ENCODE measurements around the gene CMSS1.

Gene CMSS1

GRCh38 chr3:100060685-100061484 is 243.2 kb downstream of the CMSS1 start:
- DNase-seq: no peak

DNA sequence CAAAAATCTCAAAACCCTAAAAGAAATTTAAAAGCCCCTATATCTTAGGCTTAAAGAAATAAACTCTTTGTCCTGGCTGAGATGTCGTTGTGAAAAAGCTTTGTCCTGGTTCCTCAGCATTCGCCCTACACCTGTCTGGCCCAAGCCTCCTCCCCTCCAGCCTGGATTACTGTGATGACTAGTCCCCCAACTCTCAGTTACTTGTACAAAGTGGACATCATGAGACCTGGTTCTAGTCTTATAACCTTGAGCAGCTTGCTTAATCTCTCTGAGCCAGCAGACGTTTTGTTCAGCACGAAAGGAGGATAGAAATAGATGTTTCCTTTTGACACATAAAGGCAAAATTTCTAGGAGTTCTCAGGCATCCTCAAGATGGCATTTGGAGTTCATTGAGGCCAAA is 245.0 kb downstream of the CMSS1 start:
- no peak for DNase-seq

- DNase-seq: no peak
Measured at GRCh38 chr3:100063929-100064461, 246.3 kb downstream of the CMSS1 start.

DNA sequence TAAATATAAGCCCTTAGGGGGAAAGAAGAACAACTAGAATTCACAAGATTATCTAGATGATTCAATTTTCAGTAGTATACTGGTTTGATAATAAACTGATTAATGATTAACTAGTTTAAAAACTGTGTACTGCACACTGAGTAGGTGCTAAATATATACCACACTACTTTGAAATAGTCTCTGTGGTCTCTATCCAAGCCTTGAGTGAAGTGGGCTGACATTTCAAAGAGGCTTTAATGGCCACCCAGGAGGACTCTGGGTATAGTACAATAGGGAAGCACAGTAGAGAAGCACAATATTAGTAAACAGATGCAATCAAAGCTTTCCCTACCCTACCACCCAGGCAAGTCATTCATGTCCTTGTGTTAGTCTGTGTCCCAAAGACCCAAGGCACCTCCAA is 249.9 kb downstream of the CMSS1 start:
- no peak for DNase-seq

- peak; percentile 71 to 78 for DNase-seq
Measured at GRCh38 chr3:100068826-100069225, 251.2 kb downstream of the CMSS1 start.

DNA sequence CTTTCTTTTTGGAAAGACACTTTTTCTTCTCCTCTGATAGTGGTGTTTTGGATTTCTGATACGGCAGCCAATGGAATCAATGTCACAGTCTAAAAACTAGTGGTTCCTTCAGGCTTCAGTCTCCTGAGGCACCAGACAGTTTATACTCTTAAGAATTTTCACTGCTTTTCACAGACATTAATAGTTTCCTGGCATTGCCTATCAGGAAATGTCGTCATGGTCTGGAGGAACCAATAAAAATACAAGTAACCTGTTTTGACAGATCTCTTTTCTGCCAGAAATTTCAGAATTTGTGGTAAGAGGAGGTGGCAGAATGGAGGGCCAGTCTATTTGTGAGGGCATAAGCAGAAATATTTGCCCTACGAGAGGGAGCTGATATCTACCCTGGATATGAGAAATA is 251.8 kb downstream of the CMSS1 start:
- no peak for DNase-seq

DNA sequence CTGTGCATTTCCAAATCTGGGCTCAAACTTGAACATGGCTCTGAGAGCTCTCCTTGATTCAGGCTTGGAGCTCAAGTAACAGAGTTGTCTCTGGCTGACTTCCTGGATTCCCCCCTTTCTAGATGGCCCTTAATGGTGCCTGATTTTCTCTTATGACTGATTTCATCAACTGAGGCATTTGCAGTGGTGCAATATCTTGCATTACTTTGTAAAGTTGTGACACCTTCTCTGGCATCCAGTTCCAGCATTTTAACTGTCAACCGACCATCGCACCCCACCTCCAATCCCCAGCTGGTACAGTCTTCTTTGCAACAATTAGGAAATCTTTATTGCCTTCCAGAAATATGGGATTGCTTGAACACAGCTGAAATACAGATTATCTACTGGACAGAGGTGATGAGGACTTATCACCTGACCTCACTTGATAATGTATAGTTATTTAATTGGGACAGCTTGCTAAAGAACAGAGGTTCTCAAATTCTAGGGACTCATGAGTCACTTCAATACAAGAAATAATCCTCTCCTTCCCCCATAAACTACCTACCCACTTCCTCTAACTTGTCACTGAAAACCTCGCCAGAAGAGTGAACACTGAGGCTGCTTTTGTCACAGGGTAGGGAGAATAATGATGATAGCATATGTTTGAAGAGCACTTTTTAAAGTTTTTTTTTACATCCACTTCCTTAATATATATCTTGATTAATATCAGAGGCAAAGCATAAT is 254.8 kb downstream of the CMSS1 start:
- no peak for DNase-seq

- DNase-seq: no peak
Measured at GRCh38 chr3:100073049-100073713, 255.5 kb downstream of the CMSS1 start.

DNA sequence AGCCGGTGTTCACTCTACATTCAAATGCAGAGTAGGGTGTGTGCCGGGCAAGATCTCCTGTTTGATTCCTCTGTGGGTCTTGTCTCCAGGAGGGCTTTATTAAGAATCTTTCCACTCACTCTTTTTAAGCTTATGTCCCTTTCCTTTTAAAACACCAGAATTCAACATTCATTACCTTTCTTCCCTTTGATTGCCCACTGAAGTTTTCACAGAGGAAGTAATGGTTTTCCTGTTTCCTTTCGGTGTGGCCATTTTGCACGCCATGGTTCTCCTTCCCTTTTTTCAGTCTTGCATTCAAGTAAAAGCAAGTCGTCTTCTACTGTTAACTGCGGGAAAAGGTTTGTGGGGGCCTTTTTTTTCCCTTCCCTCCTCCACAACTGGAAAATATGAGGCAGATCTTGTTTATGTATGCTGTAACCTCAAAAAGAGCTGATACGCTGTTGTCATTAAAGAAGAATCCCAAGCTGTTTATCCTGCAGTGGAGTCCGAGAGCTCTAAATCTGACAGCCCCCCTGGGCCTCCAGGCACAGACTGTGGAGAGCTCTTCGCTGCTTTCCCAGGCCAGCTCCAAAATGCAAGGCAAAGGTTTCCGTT is 256.1 kb downstream of the CMSS1 start:
- DNase-seq: no peak

DNA sequence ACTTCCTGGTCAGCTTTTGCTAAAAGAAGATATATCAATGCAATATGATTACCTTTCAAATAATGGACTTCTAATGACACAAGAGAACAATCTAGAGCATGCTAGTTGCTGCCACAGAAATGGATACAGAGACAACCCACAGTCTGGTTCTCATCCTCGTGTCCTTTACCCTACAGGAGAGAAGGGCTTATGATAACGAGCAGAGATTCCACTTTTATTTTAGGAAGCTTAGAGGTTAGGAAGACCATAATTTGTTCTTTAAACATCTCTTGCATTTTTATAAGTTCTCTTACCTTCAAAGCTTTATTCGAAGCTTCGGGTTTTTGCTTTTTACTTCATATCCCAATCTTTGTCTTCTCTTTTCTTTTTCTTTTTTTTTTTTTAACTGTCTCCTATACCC is 257.5 kb downstream of the CMSS1 start:
- no peak for DNase-seq

DNA sequence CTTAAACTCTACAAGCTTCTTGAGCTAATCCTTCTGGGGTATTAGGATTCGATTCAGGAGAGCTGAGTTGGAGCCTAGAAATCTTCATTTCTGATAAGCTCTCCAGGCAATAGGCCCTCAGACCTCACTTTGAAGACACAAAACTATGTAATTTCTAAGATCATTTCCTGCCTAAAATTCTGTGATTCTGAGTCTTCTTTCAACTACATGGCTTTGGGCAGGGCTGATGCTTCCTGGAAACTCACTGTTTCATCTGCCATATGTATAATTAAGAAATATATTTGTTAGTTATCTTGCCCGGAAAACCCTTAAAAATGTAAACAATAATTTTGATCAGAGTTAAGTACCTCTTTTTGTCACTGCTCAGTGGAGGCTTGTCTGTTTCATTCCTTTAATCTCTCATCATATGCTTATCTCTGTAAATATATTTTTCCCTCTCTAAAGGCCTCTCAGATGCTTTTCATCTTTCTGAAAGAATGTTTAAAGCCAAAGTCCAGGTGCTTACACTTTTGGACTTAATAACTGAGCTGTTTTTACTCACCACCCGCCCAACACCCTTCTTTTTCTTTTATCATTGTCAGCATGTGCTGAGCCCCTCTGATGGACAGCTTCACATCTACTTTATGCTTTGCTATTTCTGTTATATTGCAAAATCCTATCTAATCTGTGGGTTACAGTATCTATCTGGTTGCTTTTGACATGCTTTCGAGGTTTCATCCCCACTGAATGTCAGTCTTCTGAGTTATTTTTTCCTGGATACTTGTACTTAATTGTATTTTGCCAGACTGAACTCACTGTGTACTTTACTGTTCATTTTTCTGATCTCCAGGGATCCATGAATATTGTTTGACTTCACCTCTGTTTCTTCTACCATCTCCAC is 258.4 kb downstream of the CMSS1 start:
- no peak for DNase-seq

- no peak for DNase-seq
Measured at GRCh38 chr3:100076731-100077529, 259.3 kb downstream of the CMSS1 start.

DNA sequence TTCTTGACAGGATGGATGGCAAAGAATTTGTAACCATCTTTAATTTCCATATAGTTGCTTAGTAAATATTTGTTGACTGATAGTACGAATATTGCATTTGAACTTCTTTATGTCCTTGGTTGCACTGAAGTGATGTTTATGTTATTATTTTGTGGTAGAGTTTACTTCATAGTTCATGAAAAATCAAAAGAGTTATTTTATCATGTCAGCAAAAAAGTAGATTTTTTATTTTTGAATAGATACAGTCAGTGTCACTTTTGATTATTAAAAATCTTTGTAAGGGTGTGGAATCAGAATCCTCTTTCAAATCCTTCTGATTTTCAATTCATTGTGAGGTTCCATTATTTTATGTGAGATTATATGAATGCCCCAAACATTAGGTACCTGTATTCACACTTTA is 261.7 kb downstream of the CMSS1 start:
- no peak for DNase-seq

DNA sequence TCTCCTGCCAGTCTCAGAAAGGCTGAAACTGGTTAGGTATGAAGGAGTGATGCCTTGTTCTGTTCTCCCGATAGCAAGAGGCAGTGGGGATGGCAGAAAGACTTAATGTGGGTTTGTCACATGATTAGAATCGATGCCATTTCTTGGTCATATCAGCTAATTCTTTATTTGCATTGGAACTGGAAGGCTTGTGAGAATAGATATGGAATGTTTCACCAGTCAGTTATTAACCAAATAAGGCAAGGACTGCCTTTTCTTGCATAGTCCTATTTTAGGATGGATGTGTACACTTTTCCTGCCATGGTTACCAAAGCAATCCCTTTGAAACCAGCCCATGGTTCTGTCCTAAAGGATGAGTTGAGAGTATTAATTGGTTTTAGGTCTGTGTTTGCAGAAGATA is 262.9 kb downstream of the CMSS1 start:
- DNase-seq: no peak

DNA sequence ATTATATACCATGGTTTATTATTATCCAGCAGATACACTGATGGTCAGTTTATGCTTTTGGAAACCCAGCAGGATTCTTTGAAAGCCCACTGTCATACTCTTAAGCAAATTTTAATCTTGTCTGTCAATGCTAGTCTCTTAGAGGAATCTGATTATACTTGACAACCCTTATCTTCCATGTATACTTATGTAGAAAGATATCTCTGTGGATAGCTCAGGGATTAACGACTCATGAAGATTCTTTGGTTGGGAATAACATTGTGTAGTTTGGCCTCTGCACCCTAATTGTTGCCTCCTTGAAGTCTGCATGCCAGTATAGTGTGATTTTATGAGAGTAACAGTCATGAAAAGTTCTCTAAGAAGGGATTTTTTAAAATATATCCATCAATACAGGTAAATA is 263.6 kb downstream of the CMSS1 start:
- DNase-seq: no peak

GRCh38 chr3:100081986-100082692 is 264.5 kb downstream of the CMSS1 start:
- no peak for DNase-seq

DNA sequence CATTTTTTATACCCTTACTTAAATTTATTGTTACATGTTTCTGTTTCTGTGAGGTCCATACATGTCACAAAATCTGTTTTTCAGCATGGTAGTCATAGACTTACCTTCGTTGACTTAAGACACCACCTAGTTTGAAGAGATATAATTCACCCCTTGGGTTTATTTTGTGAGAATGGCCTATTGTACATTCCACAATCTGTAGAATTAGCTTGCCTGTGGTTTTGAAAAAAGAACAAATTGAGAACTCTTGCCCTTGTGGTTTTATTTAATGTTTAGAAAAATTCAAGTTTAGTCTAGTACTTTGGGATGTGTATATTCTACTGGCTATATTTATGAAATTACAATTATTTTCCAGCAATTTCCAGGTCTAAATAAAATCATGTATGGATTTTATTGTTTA is 265.1 kb downstream of the CMSS1 start:
- no peak for DNase-seq

- no peak for DNase-seq
Measured at GRCh38 chr3:100083209-100083608, 265.5 kb downstream of the CMSS1 start.

- DNase-seq: no peak
Measured at GRCh38 chr3:100084100-100084806, 266.6 kb downstream of the CMSS1 start.

- DNase-seq: no peak
Measured at GRCh38 chr3:100086401-100086800, 268.7 kb downstream of the CMSS1 start.
